ENCODE data around the gene UBE2QL1.

GRCh38 chr5:6510973-6511372, 62.3 kb downstream of the UBE2QL1 start:
- TF ChIP-seq POLR2AphosphoS5 (IDR thresholded peaks at IDR 0.05; ENCODE audit: low read depth, low read length) (no peak), POLR2A (IDR thresholded peaks at IDR 0.05; ENCODE audit: low read depth, low read length) (no peak), TAF1 (IDR thresholded peaks at IDR 0.05; ENCODE audit: low read depth, low read length) (no peak)

Data from GM12891 (cell line).